Retinal pigment epithelial cell (primary cell): ENCODE results near the gene GAPDHS.
A peak's percentile ranks its signal among the peaks of the same experiment; 100 is the strongest.

Experiments
- DNase-seq: peaks from one replicate; pipeline ENCODE4 v3.0.0-alpha.2; 2010; ENCODE audit warnings: low read depth
- H3K4me3 ChIP-seq: 2 replicates; pipeline ENCODE4 v1.5.1; 2011; ENCODE audit warnings: mild to moderate bottlenecking, low read length, control low read depth, moderate library complexity
- CTCF ChIP-seq: conservative IDR thresholded peaks from 2 replicates; pipeline ENCODE4 v1.5.1; 2011; ENCODE audit warnings: low read depth, low read length, control low read depth, inconsistent platforms

GAPDHS gene

GRCh38 chr19:35516310-35516709 is 16.9 kb upstream of the GAPDHS start:
- H3K4me3 ChIP-seq: no peak overlapping the region
- no peak for TF ChIP-seq CTCF
- no peak for DNase-seq

- H3K4me3 ChIP-seq: no peak overlapping the region
- no peak for DNase-seq
- no peak for TF ChIP-seq CTCF
These were observed 15.9 kb upstream of the GAPDHS start for GRCh38 chr19:35517342-35517741.

- DNase-seq: peak; percentile 96
- H3K4me3 ChIP-seq: no peak overlapping the region
- TF ChIP-seq CTCF: no peak
These were observed 14.9 kb upstream of the GAPDHS start for GRCh38 chr19:35518313-35518712.

- TF ChIP-seq CTCF: no peak
- no peak for DNase-seq
- no peak overlapping the region for H3K4me3 ChIP-seq
These were observed 14.0 kb upstream of the GAPDHS start for GRCh38 chr19:35519291-35519690.

GRCh38 chr19:35521124-35521743 is 12.0 kb upstream of the GAPDHS start:
- no peak for DNase-seq
- no peak for TF ChIP-seq CTCF
- no peak overlapping the region for H3K4me3 ChIP-seq

- TF ChIP-seq CTCF: no peak
- no peak for DNase-seq
- no peak overlapping the region for H3K4me3 ChIP-seq
These were observed 10.4 kb upstream of the GAPDHS start for GRCh38 chr19:35522745-35523327.

- no peak for TF ChIP-seq CTCF
- H3K4me3 ChIP-seq: no peak overlapping the region
- DNase-seq: no peak
These were observed 8.9 kb upstream of the GAPDHS start for GRCh38 chr19:35524181-35524837.
